CD4-positive, alpha-beta T cell treated with Interleukin-15 for 1 hour (primary cell): ENCODE data around the gene ZMYND15.

Source experiments
- DNase-seq: peaks from one replicate; pipeline ENCODE4 v3.0.0-alpha.2; 2020

The ZMYND15 gene

DNA sequence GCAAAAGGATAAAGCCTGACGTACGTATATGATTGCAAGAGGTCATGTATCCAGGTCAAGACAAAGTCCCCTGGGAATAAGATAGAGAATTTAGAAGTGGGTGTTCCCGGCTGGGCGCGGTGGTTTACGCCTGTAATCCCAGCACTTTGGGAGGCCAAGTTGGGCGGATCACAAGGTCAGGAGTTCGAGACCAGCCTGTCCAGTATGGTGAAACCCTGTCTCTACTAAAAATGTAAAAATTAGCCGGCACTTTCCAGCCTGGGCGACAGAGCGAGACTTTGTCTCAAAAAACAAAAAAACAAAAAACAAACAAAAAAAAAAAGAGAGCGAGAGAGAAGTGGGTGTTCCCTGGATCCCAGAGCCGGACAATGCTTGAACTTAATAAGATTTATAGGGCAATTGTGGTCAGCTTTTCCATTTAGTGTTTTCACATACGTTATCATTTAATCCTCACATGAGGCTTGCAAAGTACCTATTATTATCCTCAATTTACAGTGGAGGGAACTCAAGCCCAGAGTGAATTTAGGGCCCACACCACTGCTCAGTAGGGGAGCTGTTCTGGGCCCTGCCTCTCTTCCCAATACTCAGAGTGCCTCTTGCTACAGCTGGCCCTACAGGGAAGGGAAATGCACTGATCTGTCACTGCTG is 48.6 kb downstream of the ZMYND15 start:
- no peak for DNase-seq

- no peak for DNase-seq
These were observed 49.4 kb downstream of the ZMYND15 start, which contains the start of gene GLTPD2 for GRCh38 chr17:4788807-4789700. Gene GLTPD2, plus strand, starts transcription at chr17:4788964. Its CDS starts 48 bp downstream, at chr17:4789012.

- no peak for DNase-seq
These were observed 50.0 kb downstream of the ZMYND15 start for GRCh38 chr17:4789701-4789950.

- peak; percentile 82 for DNase-seq
These were observed 50.5 kb downstream of the ZMYND15 start for GRCh38 chr17:4789951-4790704.

- DNase-seq = no peak
These were observed 51.1 kb downstream of the ZMYND15 start for GRCh38 chr17:4790705-4791088.

DNA sequence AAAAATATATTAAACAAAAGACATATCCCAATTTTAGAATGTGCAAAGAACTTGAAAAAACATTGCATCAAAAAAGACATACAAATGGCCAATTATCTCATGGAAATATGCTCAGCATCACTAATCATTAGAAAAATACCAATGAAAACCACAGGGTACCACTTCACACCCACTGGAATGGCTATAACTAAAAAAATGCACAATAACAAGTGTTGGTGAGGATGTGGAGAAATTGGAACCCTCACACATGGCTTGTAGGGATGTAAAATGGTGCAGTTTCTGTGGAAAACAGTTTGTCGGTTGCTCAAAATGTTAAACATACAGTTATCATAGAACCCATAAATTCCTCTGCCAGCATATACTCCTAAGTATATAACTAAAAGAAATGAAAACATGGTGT is 55.5 kb downstream of the ZMYND15 start:
- no peak for DNase-seq
